ENCODE measurements around the gene RPL22L1.

GRCh38 chr3:170911051-170911450 lies 41.1 kb upstream of the RPL22L1 start:
- TF ChIP-seq POLR2AphosphoS5 (IDR thresholded peaks at IDR 0.05) (no peak), EP300 (IDR thresholded peaks at IDR 0.05) (no peak), POLR2A (IDR thresholded peaks at IDR 0.05) (no peak)
- TF ChIP-seq, protein P1, sequence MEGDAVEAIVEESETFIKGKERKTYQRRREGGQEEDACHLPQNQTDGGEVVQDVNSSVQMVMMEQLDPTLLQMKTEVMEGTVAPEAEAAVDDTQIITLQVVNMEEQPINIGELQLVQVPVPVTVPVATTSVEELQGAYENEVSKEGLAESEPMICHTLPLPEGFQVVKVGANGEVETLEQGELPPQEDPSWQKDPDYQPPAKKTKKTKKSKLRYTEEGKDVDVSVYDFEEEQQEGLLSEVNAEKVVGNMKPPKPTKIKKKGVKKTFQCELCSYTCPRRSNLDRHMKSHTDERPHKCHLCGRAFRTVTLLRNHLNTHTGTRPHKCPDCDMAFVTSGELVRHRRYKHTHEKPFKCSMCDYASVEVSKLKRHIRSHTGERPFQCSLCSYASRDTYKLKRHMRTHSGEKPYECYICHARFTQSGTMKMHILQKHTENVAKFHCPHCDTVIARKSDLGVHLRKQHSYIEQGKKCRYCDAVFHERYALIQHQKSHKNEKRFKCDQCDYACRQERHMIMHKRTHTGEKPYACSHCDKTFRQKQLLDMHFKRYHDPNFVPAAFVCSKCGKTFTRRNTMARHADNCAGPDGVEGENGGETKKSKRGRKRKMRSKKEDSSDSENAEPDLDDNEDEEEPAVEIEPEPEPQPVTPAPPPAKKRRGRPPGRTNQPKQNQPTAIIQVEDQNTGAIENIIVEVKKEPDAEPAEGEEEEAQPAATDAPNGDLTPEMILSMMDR (IDR thresholded peaks at IDR 0.05) = no peak
